Thyroid gland (tissue), 4 donors: ENCODE results near the gene NOCT.
"Not testable (repeated sequence)": the region's sequence is repeated elsewhere in the genome, so short reads cannot be mapped to it uniquely, and the experiment has no call there.

Source experiments
- CTCF ChIP-seq, 6 experiments: fragments of 200-600 bp in 3 of 6; fragments of 450-650 bp in 3 of 6; sonication (generic) in 3 of 6; IDR thresholded peaks; one replicate each; pipeline ENCODE4 v1.5.1; 2016 to 2019; ENCODE audit warnings: antibody characterized with exemption in 6 of 6, mild to moderate bottlenecking in 2 of 6, inconsistent platforms in 1 of 6, moderate library complexity in 1 of 6
- POLR2A ChIP-seq, 2 donors: fragments of 450-650 bp; IDR thresholded peaks; one replicate each; pipeline ENCODE4 v1.6.1; 2017; ENCODE audit warnings: antibody characterized with exemption in 2 of 2, mild to moderate bottlenecking in 2 of 2, moderate library complexity in 1 of 2

- TF ChIP-seq CTCF, POLR2A (IDR thresholded peaks at IDR 0.05): not testable (repeated sequence)
Observed at GRCh38 chr4:139000134-139000533, 15.4 kb upstream of the NOCT start.
